Measurements from ENCODE around the gene TNFRSF11A. TPM values are rescaled to one million over a fixed set of nuclear protein-coding genes. Genes with fewer than 3 reads are reported as not detected.

TNFRSF11A gene
- total RNA-seq, 1 donor from 2014 or later = 0.16 TPM

- Mint-ChIP-seq H3K27me3 (ENCODE audit: low read depth) (no peaks in the 10 kb centered on the region), H3K27ac (ENCODE audit: unreplicated experiment) (no peak overlapping the region), H3K9me3 (no peaks in the 10 kb centered on the region), H3K36me3 (ENCODE audit: low read depth) (no peaks in the 10 kb centered on the region), H3K4me1 (no peaks in the 10 kb centered on the region), H3K4me3 (no peak overlapping the region)
- TF ChIP-seq, protein P1, sequence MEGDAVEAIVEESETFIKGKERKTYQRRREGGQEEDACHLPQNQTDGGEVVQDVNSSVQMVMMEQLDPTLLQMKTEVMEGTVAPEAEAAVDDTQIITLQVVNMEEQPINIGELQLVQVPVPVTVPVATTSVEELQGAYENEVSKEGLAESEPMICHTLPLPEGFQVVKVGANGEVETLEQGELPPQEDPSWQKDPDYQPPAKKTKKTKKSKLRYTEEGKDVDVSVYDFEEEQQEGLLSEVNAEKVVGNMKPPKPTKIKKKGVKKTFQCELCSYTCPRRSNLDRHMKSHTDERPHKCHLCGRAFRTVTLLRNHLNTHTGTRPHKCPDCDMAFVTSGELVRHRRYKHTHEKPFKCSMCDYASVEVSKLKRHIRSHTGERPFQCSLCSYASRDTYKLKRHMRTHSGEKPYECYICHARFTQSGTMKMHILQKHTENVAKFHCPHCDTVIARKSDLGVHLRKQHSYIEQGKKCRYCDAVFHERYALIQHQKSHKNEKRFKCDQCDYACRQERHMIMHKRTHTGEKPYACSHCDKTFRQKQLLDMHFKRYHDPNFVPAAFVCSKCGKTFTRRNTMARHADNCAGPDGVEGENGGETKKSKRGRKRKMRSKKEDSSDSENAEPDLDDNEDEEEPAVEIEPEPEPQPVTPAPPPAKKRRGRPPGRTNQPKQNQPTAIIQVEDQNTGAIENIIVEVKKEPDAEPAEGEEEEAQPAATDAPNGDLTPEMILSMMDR (conservative IDR thresholded peaks at IDR 0.05) = no peak
- DNase-seq (ENCODE audit: low read depth, low spot score) = no peak
Observed at GRCh38 chr18:62372156-62372555, 47.0 kb downstream of the TNFRSF11A start.

- no peaks in the 10 kb centered on the region for H3K9me3 Mint-ChIP-seq
- TF ChIP-seq, protein P1 (conservative IDR thresholded peaks at IDR 0.05) = no peak
- no peaks in the 10 kb centered on the region for H3K4me1 Mint-ChIP-seq
- H3K4me3 Mint-ChIP-seq = no peak overlapping the region
- H3K27me3 Mint-ChIP-seq (ENCODE audit: low read depth) = no peaks in the 10 kb centered on the region
- no peak overlapping the region for H3K27ac Mint-ChIP-seq (ENCODE audit: unreplicated experiment)
- DNase-seq (ENCODE audit: low read depth, low spot score) = no peak
- H3K36me3 Mint-ChIP-seq (ENCODE audit: low read depth) = no peaks in the 10 kb centered on the region
Observed at GRCh38 chr18:62372882-62373281, 47.8 kb downstream of the TNFRSF11A start.

GRCh38 chr18:62374410-62374965 is 49.4 kb downstream of the TNFRSF11A start:
- no peak for DNase-seq (ENCODE audit: low read depth, low spot score)
- Mint-ChIP-seq H3K4me1 (no peaks in the 10 kb centered on the region), H3K4me3 (no peak overlapping the region), H3K36me3 (ENCODE audit: low read depth) (no peaks in the 10 kb centered on the region), H3K27me3 (ENCODE audit: low read depth) (no peaks in the 10 kb centered on the region), H3K27ac (ENCODE audit: unreplicated experiment) (no peak overlapping the region), H3K9me3 (no peaks in the 10 kb centered on the region)
- TF ChIP-seq, protein P1 (conservative IDR thresholded peaks at IDR 0.05) = no peak

- Mint-ChIP-seq H3K4me3 (no peak overlapping the region), H3K9me3 (peaks cover 2% of the 10 kb centered on the region), H3K27me3 (ENCODE audit: low read depth) (no peaks in the 10 kb centered on the region), H3K27ac (ENCODE audit: unreplicated experiment) (peak overlapping the region; percentile 19), H3K36me3 (ENCODE audit: low read depth) (no peaks in the 10 kb centered on the region), H3K4me1 (no peaks in the 10 kb centered on the region)
- DNase-seq (ENCODE audit: low read depth, low spot score) = no peak
- TF ChIP-seq, protein P1 (conservative IDR thresholded peaks at IDR 0.05) = no peak
Observed at GRCh38 chr18:62377131-62377807, 52.2 kb downstream of the TNFRSF11A start.

GRCh38 chr18:62379051-62379450 is 53.9 kb downstream of the TNFRSF11A start:
- H3K4me3 Mint-ChIP-seq = no peak overlapping the region
- H3K27me3 Mint-ChIP-seq (ENCODE audit: low read depth) = no peaks in the 10 kb centered on the region
- H3K36me3 Mint-ChIP-seq (ENCODE audit: low read depth) = no peaks in the 10 kb centered on the region
- DNase-seq (ENCODE audit: low read depth, low spot score) = no peak
- peaks cover 2% of the 10 kb centered on the region for H3K9me3 Mint-ChIP-seq
- TF ChIP-seq, protein P1 (conservative IDR thresholded peaks at IDR 0.05) = no peak
- no peak overlapping the region for H3K27ac Mint-ChIP-seq (ENCODE audit: unreplicated experiment)
- H3K4me1 Mint-ChIP-seq = no peaks in the 10 kb centered on the region

Data from neural crest cell (in vitro differentiated cells).